ENCODE results near the gene OXCT2.
"Not testable (repeated sequence)": the region's sequence is repeated elsewhere in the genome, so short reads cannot be mapped to it uniquely, and the experiment has no call there.

Gene OXCT2

DNA sequence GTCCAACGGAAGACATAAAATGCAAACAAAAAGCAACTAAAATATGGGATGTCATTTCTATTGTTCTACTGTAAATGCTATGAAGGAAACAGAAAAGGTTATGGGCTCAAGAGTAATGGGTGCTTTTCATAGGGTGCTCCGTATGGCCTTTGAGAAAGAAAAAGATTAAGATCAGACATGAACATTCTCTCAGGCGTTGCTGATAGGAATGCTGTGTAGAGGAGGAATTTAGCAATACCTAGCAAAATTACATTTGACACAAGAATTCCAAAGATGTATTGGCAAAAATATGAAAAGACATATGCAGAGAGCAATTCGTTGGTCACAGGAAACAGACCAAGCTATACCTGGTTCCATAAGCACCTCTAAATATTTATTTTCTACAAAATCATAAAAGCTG lies 5.7 kb upstream of the OXCT2 start:
- H3K27ac Mint-ChIP-seq = no peak overlapping the region
- H3K27me3 Mint-ChIP-seq = peaks cover 32% of the 10 kb centered on the region
- DNase-seq (no peak), ATAC-seq (no peak)
- no peak overlapping the region for H3K4me3 Mint-ChIP-seq
- no peaks in the 10 kb centered on the region for H3K9me3 Mint-ChIP-seq
- peaks cover 4% of the 10 kb centered on the region for H3K4me1 Mint-ChIP-seq

DNA sequence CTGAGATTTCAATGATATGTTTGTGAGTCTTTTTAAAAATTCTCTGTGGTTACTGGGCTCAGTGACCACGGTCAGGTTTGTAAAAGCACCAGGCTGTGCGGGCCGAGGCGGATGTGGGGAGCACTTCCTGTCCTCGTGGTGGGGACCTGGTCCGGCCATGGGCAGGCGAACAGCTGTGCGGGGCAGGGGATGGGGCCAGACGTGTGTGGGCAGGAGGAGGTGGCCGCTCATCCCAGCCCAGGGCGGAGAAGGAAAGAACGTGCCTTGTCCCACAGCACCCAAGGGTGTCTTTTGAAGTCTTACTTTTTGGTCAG lies 5.2 kb upstream of the OXCT2 start:
- ATAC-seq = no peak

DNA sequence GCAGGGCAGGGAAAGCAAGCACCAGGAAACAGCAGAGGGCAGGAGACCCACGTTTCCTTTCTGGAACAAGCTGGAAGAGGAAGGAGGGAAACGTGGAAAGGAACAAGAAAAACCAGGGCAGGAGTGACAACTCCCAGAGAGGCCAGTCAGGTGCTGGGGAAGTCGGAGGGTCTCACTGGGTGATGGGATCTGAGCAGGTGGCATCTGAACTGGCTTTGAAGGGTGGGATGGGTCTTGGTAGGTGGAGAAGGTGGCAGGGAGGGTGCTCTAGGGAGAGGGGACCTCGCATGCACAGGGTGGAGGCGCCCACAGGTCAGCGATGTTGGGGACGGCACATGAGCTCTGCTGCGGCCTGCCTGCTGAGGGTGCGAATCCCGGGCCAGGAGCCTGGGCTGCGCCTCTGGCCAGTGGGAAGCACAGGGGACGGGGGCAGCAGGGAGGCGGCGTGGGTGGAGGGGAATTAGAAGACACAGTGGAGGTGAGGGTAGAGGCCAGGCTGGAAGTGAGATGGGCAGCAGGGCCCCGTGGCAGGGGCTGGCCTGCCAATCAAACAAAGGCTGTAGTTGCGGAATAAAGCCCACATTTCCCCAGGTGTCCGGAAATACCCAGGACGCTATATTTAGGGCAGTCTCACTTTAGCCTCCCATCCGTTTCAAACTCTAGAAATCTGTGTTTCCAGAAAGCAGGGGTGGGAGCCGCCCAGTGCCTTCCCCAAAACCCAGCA lies 4.7 kb upstream of the OXCT2 start:
- H3K27ac Mint-ChIP-seq = peak overlapping the region in 1 of 2 donors; percentile 66
- DNase-seq, H3K4me3 Mint-ChIP-seq, ATAC-seq, H3K9me3 Mint-ChIP-seq, H3K4me1 Mint-ChIP-seq: not testable (repeated sequence)
- H3K27me3 Mint-ChIP-seq = peaks cover 22% of the 10 kb centered on the region

More for the DNA sequence above, 5.2 kb upstream of the OXCT2 start:
- Mint-ChIP-seq H3K27me3 (peaks cover 27% of the 10 kb centered on the region), H3K4me1 (peaks cover 4% of the 10 kb centered on the region), H3K4me3 (no peak overlapping the region), H3K27ac (peak overlapping the region in 1 of 2 donors; percentile 66), H3K9me3 (no peaks in the 10 kb centered on the region)
- no peak for DNase-seq

DNA sequence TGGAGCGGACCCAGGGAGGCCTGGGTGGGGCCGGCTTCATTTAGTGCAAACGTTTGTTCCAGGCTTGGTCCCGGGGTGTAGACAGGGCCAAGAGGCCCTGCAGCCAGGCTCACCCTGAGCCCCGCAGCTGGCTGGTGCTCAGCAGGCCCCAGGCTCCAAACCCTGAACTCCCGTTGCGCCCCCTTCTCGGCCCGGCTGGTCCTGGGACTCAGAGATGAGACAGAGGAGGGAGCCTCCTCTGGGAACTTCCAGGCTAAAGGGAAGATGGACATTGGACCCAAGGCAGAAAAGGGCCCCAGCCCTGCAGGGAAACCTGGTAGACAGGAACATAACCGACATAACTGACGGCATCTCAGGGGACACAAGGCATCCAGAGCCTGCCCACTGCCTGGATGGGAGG lies 4.0 kb upstream of the OXCT2 start:
- not testable (repeated sequence) for H3K27ac Mint-ChIP-seq, DNase-seq, ATAC-seq, H3K4me1 Mint-ChIP-seq, H3K4me3 Mint-ChIP-seq, H3K9me3 Mint-ChIP-seq
- H3K27me3 Mint-ChIP-seq = peaks cover 19% of the 10 kb centered on the region

DNA sequence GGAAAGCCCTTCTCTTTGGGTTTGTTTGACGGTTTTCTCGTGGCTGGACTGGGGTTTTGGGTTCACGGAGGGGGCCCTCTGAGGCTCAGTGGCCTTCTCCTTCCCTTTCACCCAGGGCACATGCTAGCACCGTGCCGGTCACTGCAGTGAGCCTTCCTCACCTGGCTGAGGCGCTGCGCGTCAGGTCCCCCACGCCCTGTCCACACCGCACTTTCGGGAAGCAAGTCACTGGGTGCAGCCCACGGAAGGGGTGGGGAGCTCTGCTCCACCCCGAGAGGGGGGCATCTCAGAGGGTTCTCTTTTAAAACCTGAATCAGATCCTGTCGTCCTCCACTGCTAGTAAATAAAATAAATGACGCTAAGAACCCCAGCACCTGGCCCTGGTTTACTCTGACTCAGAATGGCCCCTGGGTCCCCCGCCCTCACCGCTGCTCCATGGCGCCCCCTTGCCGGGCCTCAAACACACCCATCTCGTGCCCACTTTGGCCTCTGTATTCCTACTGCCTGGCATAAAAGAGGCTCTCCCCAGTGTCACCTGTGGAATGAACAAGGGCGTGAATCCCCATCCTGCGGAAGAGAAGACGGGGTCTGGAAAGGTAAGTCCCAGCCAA lies 2.3 kb upstream of the OXCT2 start:
- not testable (repeated sequence) for H3K9me3 Mint-ChIP-seq, H3K4me3 Mint-ChIP-seq, H3K27ac Mint-ChIP-seq, H3K4me1 Mint-ChIP-seq, DNase-seq, H3K27me3 Mint-ChIP-seq
- peak; percentile 48 for ATAC-seq

DNA sequence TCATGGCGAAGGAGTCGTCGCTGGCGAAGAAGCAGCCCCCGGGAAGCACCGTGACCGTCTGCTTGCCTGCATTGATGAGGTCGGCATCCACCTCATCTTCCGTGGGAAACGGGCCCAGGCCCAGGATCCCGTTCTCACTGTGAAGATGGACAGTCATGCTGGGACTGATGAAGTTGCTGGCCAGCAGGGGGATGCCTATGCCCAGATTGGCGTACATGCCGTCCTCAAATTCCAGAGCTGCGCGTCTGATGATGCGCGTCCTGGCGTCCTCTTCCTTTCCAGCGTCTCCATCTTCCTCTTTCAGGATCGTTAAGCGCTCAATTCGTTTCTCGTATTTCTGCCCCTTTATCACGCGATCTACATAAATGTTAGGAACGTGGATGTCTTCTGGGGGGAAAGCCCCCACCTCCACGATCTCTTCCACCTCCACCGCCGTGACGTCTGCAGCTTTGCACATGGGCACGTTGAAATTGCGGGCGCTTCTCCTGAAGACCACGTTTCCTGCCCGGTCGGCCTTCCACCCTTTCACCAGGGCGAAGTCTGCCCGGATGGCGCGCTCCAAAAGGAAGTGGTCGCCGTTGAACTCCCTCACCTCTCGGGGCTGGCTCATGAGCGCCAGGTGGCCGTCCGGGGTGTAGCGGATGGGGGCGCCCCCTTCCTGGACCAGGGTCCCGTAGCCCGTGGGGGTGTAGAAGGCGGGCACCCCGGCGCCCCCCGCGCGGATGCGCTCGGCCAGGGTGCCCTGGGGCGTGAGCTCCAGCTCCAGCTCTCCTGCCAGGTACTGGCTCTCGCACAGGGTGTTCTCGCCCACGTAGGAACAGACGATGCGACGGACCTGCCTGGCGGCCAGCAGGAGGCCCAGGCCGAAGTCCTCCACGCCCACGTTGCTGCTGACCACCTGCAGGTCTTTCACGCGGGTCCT lies 787 bp downstream of the OXCT2 start:
- H3K4me1 Mint-ChIP-seq, H3K9me3 Mint-ChIP-seq, H3K27me3 Mint-ChIP-seq: not testable (repeated sequence)
- peak overlapping the region in 1 of 2 donors; percentile 77 for H3K27ac Mint-ChIP-seq
- ATAC-seq = peak; percentile 75
- H3K4me3 Mint-ChIP-seq = peak overlapping the region; percentile 76 to 86
- DNase-seq = peak; percentile 30 to 77

DNA sequence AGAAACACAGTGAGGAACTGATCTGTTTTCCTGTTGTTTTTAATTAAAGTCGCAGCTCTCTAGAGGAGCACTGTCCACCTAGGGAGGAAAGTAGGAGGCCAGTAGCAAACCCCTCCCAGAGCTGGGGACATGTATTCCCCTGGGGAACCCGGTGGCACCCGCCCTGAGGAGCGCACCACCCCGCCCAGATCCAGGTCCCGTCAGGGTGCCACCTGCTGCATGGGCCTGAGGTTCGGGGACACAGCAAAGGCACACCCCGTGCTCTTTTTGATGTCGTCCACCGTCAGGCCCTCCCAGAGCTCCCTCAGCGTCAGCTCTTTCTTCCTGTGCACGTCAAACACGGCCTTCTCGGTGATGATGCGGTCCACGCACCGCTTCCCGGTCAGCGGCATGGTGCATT lies 1.6 kb downstream of the OXCT2 start:
- not testable (repeated sequence) for H3K4me1 Mint-ChIP-seq, H3K9me3 Mint-ChIP-seq, DNase-seq, H3K4me3 Mint-ChIP-seq, H3K27ac Mint-ChIP-seq, H3K27me3 Mint-ChIP-seq, ATAC-seq

DNA sequence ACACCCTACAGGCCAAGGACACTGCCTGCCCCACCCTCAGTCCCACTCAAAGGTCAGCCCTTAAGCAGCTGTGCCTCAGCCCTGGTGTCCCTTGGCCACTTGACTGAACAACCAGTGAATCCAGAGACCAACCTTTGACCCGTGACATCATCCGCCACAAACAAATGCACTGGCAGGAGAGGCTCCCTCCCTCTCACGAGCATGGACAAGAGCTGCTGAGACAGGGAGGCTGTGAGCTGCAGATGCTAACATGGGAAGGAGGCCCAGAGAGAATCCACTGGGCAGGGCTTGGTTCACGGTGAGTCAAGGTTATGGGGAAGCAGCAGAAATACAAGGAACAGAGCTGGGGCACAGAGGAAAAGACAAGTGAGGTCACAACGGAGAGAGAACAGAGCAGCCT lies 4.7 kb downstream of the OXCT2 start:
- ATAC-seq, H3K4me3 Mint-ChIP-seq, DNase-seq, H3K4me1 Mint-ChIP-seq, H3K9me3 Mint-ChIP-seq, H3K27ac Mint-ChIP-seq, H3K27me3 Mint-ChIP-seq: not testable (repeated sequence)

DNA sequence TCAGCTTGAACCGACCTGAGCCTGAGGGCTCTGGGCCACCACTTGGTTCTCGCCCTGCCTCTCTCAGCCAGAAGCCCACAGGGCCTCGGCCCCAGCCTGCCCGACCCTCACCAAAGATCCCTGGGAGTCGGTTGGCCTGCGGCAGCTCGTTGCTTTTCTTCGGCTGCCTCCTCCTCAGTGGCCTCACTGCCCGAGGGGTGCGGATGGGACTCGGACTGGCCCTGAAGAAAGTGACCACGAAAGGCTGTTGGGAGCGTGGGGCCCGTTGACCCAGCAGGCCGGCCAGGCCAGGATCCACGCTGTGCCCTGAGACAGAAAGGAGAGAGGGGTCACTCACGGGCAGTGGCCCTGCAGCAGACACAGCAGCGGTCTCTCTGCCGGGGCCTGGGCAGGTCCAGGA lies 6.6 kb downstream of the OXCT2 start:
- not testable (repeated sequence) for ATAC-seq, H3K4me1 Mint-ChIP-seq, H3K27me3 Mint-ChIP-seq, H3K27ac Mint-ChIP-seq, H3K9me3 Mint-ChIP-seq, DNase-seq, H3K4me3 Mint-ChIP-seq

DNA sequence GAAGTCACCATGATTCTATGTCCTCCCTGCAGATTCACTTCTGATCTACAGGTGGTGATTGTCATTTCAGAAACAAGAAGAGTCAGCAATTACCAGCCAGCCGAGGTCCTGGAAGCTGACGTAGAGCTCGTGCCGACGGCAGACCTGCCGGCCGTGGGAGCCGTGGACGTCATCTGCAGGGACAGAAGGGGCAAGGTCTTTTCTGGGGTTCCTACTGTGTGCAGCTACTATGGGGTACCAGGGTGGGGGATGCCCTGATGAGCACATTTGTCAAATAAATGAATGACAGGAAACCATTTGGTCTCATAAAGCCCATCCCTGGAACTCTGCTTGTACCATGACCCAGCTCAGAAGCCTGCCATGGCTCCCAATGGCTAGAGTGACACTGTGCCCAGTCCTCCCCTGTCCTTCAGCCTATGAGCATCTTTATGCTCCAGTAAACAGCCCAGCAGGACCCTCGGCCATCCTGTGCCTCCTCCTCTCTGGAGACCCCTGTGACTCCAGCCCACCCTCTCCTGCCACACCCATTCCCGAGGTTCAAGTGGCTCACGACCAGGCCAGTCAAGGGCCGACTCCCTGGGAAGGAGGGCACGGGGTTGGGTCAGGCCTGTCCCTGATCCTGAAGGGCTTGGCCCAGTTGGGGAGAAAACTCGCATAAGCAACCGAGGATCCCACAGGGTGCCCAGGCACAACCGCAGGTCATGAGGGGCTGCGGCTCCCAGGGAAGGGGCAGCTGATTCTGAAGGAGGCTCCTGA lies 7.4 kb downstream of the OXCT2 start:
- H3K27me3 Mint-ChIP-seq, H3K4me1 Mint-ChIP-seq, H3K9me3 Mint-ChIP-seq, ATAC-seq, H3K4me3 Mint-ChIP-seq, DNase-seq: not testable (repeated sequence)
- peak overlapping the region in 1 of 2 donors; percentile 67 for H3K27ac Mint-ChIP-seq

DNA sequence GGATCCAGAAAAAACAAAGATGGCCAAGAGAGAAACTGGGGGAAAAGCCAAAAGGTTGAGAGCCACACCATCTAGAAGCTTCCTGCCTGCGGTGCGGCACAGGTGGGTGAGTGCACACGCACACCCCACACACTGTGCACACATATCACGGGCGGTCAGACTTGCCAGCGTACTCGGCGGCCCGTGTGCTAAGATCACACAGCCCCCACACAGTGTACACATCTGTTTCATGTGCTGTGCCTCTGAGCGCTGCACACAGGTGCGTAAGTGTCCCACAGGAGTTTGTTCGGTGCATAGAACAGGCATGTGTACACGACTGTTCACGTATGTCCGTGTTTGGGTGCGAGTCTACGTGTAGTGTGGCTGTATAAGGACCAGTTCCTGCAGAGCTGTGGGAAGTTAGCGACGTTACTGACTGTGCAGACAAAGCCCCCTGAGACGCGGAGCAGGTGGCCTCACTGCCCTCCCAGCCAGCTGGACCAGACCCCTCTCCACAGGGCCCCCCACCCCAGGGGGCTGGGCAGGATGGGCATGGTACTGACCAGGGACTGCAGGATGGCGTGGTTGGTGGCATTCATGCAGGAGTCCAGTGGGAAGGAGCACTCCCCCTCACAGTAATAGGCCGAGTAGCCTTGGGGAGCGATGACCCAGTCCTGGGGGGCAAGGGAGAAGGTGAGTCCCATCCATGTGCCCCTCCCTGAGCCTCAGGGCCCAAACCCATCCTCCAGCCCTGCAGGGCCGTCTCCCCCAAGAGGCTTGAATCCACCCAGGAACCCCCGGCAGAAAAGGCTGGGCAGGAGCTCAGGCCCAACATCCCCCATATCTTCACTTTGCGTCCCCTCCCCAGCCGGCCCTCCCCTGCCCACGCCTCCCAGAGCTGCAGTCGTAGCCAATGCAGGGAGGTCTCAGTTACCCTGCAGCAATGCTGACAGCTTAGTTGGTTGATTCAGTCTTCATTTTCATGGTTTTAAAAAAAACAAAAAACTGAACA lies 8.3 kb downstream of the OXCT2 start:
- DNase-seq = no peak
- H3K27me3 Mint-ChIP-seq = no peaks in the 10 kb centered on the region
- no peaks in the 10 kb centered on the region for H3K4me1 Mint-ChIP-seq
- peak overlapping the region in 1 of 2 donors; percentile 42 for H3K27ac Mint-ChIP-seq
- H3K4me3 Mint-ChIP-seq = no peak overlapping the region
- ATAC-seq = no peak
- no peaks in the 10 kb centered on the region for H3K9me3 Mint-ChIP-seq

DNA sequence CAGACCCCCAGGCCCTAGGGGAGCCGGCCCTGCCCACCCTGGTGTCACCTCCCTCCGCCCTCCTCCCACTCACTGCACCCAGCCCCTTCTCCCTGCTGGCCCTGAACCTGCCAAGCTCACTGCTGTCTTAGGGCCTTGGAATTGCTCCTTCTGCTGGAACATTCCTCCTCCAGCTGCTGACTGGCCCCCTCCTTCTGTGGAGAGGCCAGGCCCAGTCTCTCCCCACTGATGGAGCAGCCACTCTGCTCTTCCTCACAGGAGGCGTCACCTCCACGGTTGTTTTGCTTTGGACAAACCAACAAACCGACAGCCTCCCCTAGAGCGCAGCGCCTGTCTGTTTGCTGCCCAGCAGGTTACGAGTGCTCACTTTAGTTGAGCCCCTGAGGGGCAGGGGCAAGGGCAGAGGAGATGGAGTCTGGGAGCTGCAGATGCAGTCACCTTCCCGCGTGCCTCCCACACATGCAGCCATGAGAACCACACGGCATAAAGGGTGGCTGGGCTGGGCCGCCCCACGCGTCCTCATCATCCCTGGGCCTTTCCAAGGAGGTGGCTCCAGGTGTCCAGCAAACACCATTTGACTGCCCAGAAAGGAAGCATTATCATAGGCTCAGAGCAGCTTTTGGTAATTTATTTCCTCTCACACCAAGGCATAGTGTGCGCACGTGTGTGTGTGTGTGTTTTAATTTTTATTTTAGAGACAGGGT lies 9.4 kb downstream of the OXCT2 start:
- Mint-ChIP-seq H3K27ac (no peak overlapping the region), H3K27me3 (no peaks in the 10 kb centered on the region), H3K4me3 (no peak overlapping the region), H3K4me1 (no peaks in the 10 kb centered on the region), H3K9me3 (no peaks in the 10 kb centered on the region)
- no peak for ATAC-seq
- DNase-seq = no peak

DNA sequence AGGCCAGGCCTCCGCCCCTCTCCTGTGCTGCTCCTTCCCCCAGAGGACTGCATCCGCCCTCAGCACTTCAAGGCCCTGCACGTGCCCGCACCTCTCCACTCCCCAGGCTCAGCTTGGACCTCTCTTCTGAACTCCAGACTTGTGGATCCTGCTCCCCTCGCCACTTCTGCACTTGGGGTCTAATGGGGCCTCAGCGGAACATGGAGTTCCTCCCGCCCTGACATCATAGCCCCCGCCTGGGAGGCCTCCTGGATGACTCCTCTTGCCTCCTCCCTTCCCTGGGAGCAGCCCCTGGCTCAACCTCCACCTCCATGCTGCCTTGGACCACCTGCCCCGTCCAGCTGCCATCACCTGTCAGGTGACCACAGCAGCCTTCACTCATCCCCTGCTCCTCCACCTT lies 10.1 kb downstream of the OXCT2 start:
- no peaks in the 10 kb centered on the region for H3K4me1 Mint-ChIP-seq
- no peaks in the 10 kb centered on the region for H3K27me3 Mint-ChIP-seq
- ATAC-seq (no peak), DNase-seq (no peak)
- H3K27ac Mint-ChIP-seq = no peak overlapping the region
- no peaks in the 10 kb centered on the region for H3K9me3 Mint-ChIP-seq
- H3K4me3 Mint-ChIP-seq = no peak overlapping the region
